ENCODE results near the gene IRGQ.

Gene IRGQ

GRCh38 chr19:43538922-43539321 lies 57.0 kb downstream of the IRGQ start:
- DNase-seq: no peak

GRCh38 chr19:43534816-43535761 lies 60.8 kb downstream of the IRGQ start:
- peak; percentile 56 for DNase-seq
